ENCODE data around the gene PPP2R5E. TPM values are rescaled to one million over a fixed set of nuclear protein-coding genes. Genes with fewer than 3 reads are reported as not detected.
A peak's percentile ranks its signal among the peaks of the same experiment; 100 is the strongest.

The PPP2R5E gene
- total RNA-seq, 1 experiment from 2014 or later: 47.2 TPM

DNA sequence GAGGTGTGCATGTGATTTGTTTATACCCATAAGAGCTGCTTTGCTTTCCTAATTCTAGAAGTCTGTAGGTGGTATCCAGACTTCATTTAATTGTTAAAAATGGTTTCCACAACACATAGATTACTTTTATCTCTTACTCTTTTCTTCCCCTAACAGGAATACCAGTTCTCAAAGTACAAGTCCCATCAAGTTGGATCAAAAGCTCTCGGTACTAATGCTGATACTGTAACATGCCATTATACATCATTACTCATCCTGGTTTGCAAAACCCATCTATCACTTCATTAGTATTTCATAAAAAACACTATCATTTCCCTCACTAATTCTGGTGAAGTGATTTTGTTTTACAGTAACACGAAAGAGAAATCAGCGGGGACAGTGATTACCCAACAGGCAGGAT lies 94.3 kb downstream of the PPP2R5E start:
- H3K4me1 ChIP-seq (ENCODE audit: control insufficient read depth, insufficient read depth, low read length): no peaks in the 10 kb centered on the region
- no peak overlapping the region for H3K27ac ChIP-seq (ENCODE audit: low read length)
- ChIA-PET POLR2A (no interaction called here), CTCF (no interaction called here)
- intact Hi-C loops (cut with micrococcal nuclease; ENCODE audit: unreplicated experiment) (no loop called here), in situ Hi-C loops (cut with HindIII; ENCODE audit: low pct_unique_long_range_greater_than_20kb, low sequenced_read_pairs) (no loop called here)
- DNase-seq (ENCODE audit: low read depth, low spot score): no peak
- H3K9me3 ChIP-seq (ENCODE audit: control insufficient read depth, insufficient read depth, low read depth, low read length): no peaks in the 10 kb centered on the region
- no peaks in the 10 kb centered on the region for H3K27me3 ChIP-seq (ENCODE audit: control insufficient read depth, insufficient read depth, low read length)
- no peak for ATAC-seq
- H3K4me3 ChIP-seq (ENCODE audit: low read depth in 2 of 2, low read length in 2 of 2): no peak overlapping the region
- TF ChIP-seq SIN3A (IDR thresholded peaks at IDR 0.05; ENCODE audit: borderline replicate concordance, insufficient read depth, low read depth, low read length) (no peak), TCF7L2 (IDR thresholded peaks at IDR 0.05; ENCODE audit: low read depth, low read length) (no peak), POLR2AphosphoS5 (IDR thresholded peaks at IDR 0.05; ENCODE audit: low read depth, low read length) (no peak)
- TF ChIP-seq, protein P1, sequence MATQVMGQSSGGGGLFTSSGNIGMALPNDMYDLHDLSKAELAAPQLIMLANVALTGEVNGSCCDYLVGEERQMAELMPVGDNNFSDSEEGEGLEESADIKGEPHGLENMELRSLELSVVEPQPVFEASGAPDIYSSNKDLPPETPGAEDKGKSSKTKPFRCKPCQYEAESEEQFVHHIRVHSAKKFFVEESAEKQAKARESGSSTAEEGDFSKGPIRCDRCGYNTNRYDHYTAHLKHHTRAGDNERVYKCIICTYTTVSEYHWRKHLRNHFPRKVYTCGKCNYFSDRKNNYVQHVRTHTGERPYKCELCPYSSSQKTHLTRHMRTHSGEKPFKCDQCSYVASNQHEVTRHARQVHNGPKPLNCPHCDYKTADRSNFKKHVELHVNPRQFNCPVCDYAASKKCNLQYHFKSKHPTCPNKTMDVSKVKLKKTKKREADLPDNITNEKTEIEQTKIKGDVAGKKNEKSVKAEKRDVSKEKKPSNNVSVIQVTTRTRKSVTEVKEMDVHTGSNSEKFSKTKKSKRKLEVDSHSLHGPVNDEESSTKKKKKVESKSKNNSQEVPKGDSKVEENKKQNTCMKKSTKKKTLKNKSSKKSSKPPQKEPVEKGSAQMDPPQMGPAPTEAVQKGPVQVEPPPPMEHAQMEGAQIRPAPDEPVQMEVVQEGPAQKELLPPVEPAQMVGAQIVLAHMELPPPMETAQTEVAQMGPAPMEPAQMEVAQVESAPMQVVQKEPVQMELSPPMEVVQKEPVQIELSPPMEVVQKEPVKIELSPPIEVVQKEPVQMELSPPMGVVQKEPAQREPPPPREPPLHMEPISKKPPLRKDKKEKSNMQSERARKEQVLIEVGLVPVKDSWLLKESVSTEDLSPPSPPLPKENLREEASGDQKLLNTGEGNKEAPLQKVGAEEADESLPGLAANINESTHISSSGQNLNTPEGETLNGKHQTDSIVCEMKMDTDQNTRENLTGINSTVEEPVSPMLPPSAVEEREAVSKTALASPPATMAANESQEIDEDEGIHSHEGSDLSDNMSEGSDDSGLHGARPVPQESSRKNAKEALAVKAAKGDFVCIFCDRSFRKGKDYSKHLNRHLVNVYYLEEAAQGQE (IDR thresholded peaks at IDR 0.05; ENCODE audit: insufficient read depth in 1 of 2, low read depth in 2 of 2, low read length in 1 of 2): no peak
- TF ChIP-seq, protein P2, sequence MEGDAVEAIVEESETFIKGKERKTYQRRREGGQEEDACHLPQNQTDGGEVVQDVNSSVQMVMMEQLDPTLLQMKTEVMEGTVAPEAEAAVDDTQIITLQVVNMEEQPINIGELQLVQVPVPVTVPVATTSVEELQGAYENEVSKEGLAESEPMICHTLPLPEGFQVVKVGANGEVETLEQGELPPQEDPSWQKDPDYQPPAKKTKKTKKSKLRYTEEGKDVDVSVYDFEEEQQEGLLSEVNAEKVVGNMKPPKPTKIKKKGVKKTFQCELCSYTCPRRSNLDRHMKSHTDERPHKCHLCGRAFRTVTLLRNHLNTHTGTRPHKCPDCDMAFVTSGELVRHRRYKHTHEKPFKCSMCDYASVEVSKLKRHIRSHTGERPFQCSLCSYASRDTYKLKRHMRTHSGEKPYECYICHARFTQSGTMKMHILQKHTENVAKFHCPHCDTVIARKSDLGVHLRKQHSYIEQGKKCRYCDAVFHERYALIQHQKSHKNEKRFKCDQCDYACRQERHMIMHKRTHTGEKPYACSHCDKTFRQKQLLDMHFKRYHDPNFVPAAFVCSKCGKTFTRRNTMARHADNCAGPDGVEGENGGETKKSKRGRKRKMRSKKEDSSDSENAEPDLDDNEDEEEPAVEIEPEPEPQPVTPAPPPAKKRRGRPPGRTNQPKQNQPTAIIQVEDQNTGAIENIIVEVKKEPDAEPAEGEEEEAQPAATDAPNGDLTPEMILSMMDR (IDR thresholded peaks at IDR 0.05): no peak
- BruUV-seq (replicated peaks): TSS peak; percentile 52
- no peaks in the 10 kb centered on the region for H3K36me3 ChIP-seq (ENCODE audit: control insufficient read depth, insufficient read depth, low read length)

GRCh38 chr14:63444588-63444987 lies 98.6 kb downstream of the PPP2R5E start:
- intact Hi-C loops (cut with micrococcal nuclease; ENCODE audit: unreplicated experiment): no loop called here
- ATAC-seq (no peak), DNase-seq (ENCODE audit: low read depth, low spot score) (no peak)
- Histone ChIP-seq H3K9me3 (ENCODE audit: control insufficient read depth, insufficient read depth, low read depth, low read length) (no peaks in the 10 kb centered on the region), H3K27me3 (ENCODE audit: control insufficient read depth, insufficient read depth, low read length) (no peaks in the 10 kb centered on the region), H3K4me1 (ENCODE audit: control insufficient read depth, insufficient read depth, low read length) (no peaks in the 10 kb centered on the region), H3K36me3 (ENCODE audit: control insufficient read depth, insufficient read depth, low read length) (no peaks in the 10 kb centered on the region), H3K27ac (ENCODE audit: low read length) (no peak overlapping the region), H3K4me3 (ENCODE audit: low read depth in 2 of 2, low read length in 2 of 2) (no peak overlapping the region)
- in situ Hi-C loops (cut with HindIII; ENCODE audit: low pct_unique_long_range_greater_than_20kb, low sequenced_read_pairs): no loop called here
- no peak for TF ChIP-seq TCF7L2 (IDR thresholded peaks at IDR 0.05; ENCODE audit: low read depth, low read length)
- TF ChIP-seq, protein P1 (IDR thresholded peaks at IDR 0.05; ENCODE audit: insufficient read depth in 1 of 2, low read depth in 2 of 2, low read length in 1 of 2): no peak
- TF ChIP-seq, protein P2 (IDR thresholded peaks at IDR 0.05): no peak
- no peak for TF ChIP-seq SIN3A (IDR thresholded peaks at IDR 0.05; ENCODE audit: borderline replicate concordance, insufficient read depth, low read depth, low read length)
- no peak for TF ChIP-seq POLR2AphosphoS5 (IDR thresholded peaks at IDR 0.05; ENCODE audit: low read depth, low read length)
- POLR2A ChIA-PET: no interaction called here
- no TSS peak for BruUV-seq (replicated peaks)
- CTCF ChIA-PET: no interaction called here
